ENCODE measurements around the gene SFPQ. TPM values are rescaled to one million over a fixed set of nuclear protein-coding genes. Genes with fewer than 3 reads are reported as not detected.

The SFPQ gene
- total and polyA plus RNA-seq, 2 donors from 2014 or later, result 140 to 248 TPM

DNA sequence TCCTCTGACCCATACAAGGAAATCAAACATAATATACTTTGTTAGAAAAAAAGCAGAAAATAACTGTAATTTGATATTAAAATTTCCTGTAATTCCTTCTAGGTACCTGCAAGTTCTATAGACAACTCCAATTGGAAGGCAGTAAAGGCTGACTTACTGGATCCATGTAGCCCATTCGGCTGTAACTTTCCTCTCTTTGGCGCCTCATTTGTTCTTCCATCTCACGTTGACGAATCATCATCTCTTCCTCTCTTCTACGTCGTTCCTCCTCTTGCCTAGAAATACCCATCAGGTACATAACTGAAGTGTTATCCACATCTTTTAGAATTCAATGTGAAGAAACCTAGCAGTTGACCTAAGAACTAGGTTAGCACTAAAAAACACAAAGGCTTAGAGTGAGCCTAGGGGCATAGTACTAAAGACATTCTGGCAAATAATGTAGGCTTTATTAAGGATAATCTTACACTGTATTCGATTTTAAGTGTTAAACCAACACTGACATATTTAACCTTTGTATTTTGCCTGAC is 5.1 kb downstream of the SFPQ start:
- peaks cover 37 to 85% (median 58%) of the 10 kb centered on the region in 3 donors for H3K36me3 ChIP-seq (ENCODE audit: control insufficient read depth in 2 of 3, insufficient read depth in 3 of 3, low read length in 3 of 3)
- no peak overlapping the region for H3K4me3 ChIP-seq (ENCODE audit: low read length in 3 of 3)
- no peak for DNase-seq
- intact Hi-C loops (cut with DNase I), result no loop called here
- H3K9ac ChIP-seq (ENCODE audit: low read length in 3 of 3), result no peak overlapping the region
- peaks cover 0 to 33% (median 17%) of the 10 kb centered on the region in 3 donors for H3K4me1 ChIP-seq (ENCODE audit: control insufficient read depth in 2 of 3, insufficient read depth in 2 of 3, low read depth in 1 of 3, low read length in 3 of 3)
- H3K27ac ChIP-seq (ENCODE audit: low read depth in 2 of 2, low read length in 2 of 2), result no peak overlapping the region
- no peak for FAIRE-seq
- no peaks in the 10 kb centered on the region for H3K27me3 ChIP-seq (ENCODE audit: control insufficient read depth, insufficient read depth, low read length)
- no peaks in the 10 kb centered on the region for H3K9me3 ChIP-seq (ENCODE audit: control insufficient read depth in 2 of 3, insufficient read depth in 1 of 3, low read length in 3 of 3)
- TF ChIP-seq CTCF (IDR thresholded peaks at IDR 0.05; ENCODE audit: borderline replicate concordance, extremely low read depth, insufficient read depth), result no peak

DNA sequence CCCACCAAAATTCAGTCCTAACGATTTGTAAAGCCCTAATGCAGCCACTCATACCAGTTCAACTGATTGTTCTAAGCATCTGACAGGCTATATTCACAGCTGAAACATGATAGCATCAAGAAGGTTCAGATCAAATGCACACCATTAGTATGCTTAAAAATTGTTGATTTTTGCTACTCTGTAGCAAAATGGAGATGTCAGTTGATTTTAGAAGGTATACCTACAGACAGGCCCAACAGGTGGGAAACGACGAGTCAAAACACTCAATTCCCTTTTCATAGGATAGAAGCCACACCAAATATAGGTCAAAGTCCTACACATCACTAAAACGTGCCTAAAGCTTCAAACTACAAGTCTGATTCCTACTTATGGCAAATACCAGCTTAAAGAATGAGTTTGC is 6.7 kb downstream of the SFPQ start:
- intact Hi-C loops (cut with DNase I), result no loop called here
- H3K27me3 ChIP-seq (ENCODE audit: control insufficient read depth, insufficient read depth, low read length), result no peaks in the 10 kb centered on the region
- H3K4me3 ChIP-seq (ENCODE audit: low read length in 3 of 3), result no peak overlapping the region
- peaks cover 41 to 97% (median 66%) of the 10 kb centered on the region in 3 donors for H3K36me3 ChIP-seq (ENCODE audit: control insufficient read depth in 2 of 3, insufficient read depth in 3 of 3, low read length in 3 of 3)
- peaks cover 0 to 40% (median 17%) of the 10 kb centered on the region in 3 donors for H3K4me1 ChIP-seq (ENCODE audit: control insufficient read depth in 2 of 3, insufficient read depth in 2 of 3, low read depth in 1 of 3, low read length in 3 of 3)
- H3K9me3 ChIP-seq (ENCODE audit: control insufficient read depth in 2 of 3, insufficient read depth in 1 of 3, low read length in 3 of 3), result no peaks in the 10 kb centered on the region
- no peak for TF ChIP-seq CTCF (IDR thresholded peaks at IDR 0.05; ENCODE audit: borderline replicate concordance, extremely low read depth, insufficient read depth)
- DNase-seq (no peak), FAIRE-seq (no peak)
- H3K27ac ChIP-seq (ENCODE audit: low read depth in 2 of 2, low read length in 2 of 2), result no peak overlapping the region
- H3K9ac ChIP-seq (ENCODE audit: low read length in 3 of 3), result no peak overlapping the region

DNA sequence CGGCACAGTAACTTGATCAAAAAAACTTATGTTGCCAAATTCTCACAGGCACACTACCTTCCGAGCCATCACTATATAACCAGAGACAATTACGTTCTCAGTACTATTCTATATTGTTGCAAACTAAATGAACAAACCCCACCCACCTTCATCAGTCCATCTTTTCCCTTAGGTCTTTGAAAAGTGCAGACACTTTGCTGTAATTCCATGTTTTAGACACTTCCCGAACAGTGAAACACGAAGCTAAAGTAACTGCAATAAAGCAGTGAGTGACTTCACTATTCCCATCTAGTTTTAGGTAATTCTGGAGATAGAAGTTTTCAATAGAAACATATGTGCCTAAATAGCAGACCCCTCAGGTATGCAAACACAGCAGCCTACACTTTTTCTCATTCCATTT is 7.7 kb downstream of the SFPQ start:
- Histone ChIP-seq H3K9ac (ENCODE audit: low read length in 3 of 3) (no peak overlapping the region), H3K27ac (ENCODE audit: low read depth in 2 of 2, low read length in 2 of 2) (no peak overlapping the region), H3K9me3 (ENCODE audit: control insufficient read depth in 2 of 3, insufficient read depth in 1 of 3, low read length in 3 of 3) (no peaks in the 10 kb centered on the region), H3K36me3 (ENCODE audit: control insufficient read depth in 2 of 3, insufficient read depth in 3 of 3, low read length in 3 of 3) (peaks cover 37 to 95% (median 64%) of the 10 kb centered on the region in 3 donors), H3K27me3 (ENCODE audit: control insufficient read depth, insufficient read depth, low read length) (no peaks in the 10 kb centered on the region), H3K4me1 (ENCODE audit: control insufficient read depth in 2 of 3, insufficient read depth in 2 of 3, low read depth in 1 of 3, low read length in 3 of 3) (peaks cover 0 to 46% (median 27%) of the 10 kb centered on the region in 3 donors), H3K4me3 (ENCODE audit: low read length in 3 of 3) (no peak overlapping the region)
- intact Hi-C loops (cut with DNase I), result no loop called here
- TF ChIP-seq CTCF (IDR thresholded peaks at IDR 0.05; ENCODE audit: borderline replicate concordance, extremely low read depth, insufficient read depth), result no peak
- FAIRE-seq (no peak), DNase-seq (no peak)
